Spleen (tissue), 11 donors: ENCODE measurements around the gene NPR2. TPM values are rescaled to one million over a fixed set of nuclear protein-coding genes. Genes with fewer than 3 reads are reported as not detected.

ENCODE experiments used
- DNase-seq: peaks from one replicate; pipeline ENCODE4 v3.0.0-alpha.2; 2020
- H3K27ac ChIP-seq, 8 donors: fragments of 200-600 bp; sonication (generic) in 7 of 8; 1 replicate in 4 of 8; 2 replicates in 4 of 8; pipeline versions ENCODE4 v1.5.0 to v1.8.0; 2016 to 2021; ENCODE audit warnings: inconsistent platforms in 4 of 8, mild to moderate bottlenecking in 4 of 8, moderate library complexity in 1 of 8
- H3K27me3 ChIP-seq, 7 donors: fragments of 200-600 bp; sonication (generic) in 6 of 7; replicated peaks in 1 of 7; 1 replicate in 4 of 7; 2 replicates in 3 of 7; pipeline versions ENCODE4 v1.5.0 to v1.8.0; 2016 to 2021; ENCODE audit warnings: inconsistent platforms in 3 of 7, mild to moderate bottlenecking in 1 of 7
- H3K36me3 ChIP-seq, 6 donors: fragments of 200-600 bp; sonication (generic) in 5 of 6; 1 replicate in 4 of 6; 2 replicates in 2 of 6; pipeline versions ENCODE4 v1.5.0 to v1.8.0; 2016 to 2021; ENCODE audit warnings: inconsistent platforms in 2 of 6
- H3K4me1 ChIP-seq, 6 donors: fragments of 200-600 bp; sonication (generic) in 5 of 6; 1 replicate in 3 of 6; 2 replicates in 3 of 6; pipeline versions ENCODE4 v1.5.0 to v1.8.0; 2016 to 2021; ENCODE audit warnings: inconsistent platforms in 3 of 6
- H3K4me3 ChIP-seq, 8 donors: fragments of 200-600 bp; sonication (generic) in 7 of 8; 1 replicate in 4 of 8; 2 replicates in 4 of 8; pipeline versions ENCODE4 v1.5.0 to v1.8.0; 2016 to 2021; ENCODE audit warnings: inconsistent platforms in 4 of 8, mild to moderate bottlenecking in 4 of 8, moderate library complexity in 2 of 8
- H3K9me3 ChIP-seq, 8 donors: fragments of 200-600 bp; sonication (generic) in 7 of 8; 1 replicate in 4 of 8; 2 replicates in 4 of 8; pipeline versions ENCODE4 v1.5.0 to v1.8.0; 2016 to 2021; ENCODE audit warnings: inconsistent platforms in 4 of 8
- CTCF ChIP-seq, 11 experiments: fragments of 200-600 bp in 7 of 11; fragments of 450-650 bp in 4 of 11; sonication (generic) in 4 of 11; IDR thresholded peaks in 8 of 11; conservative IDR thresholded peaks in 3 of 11; 1 replicate in 7 of 11; 2 replicates in 4 of 11; pipeline versions ENCODE4 v1.4.0 to v1.8.0; 2016 to 2021; ENCODE audit warnings: antibody characterized with exemption in 11 of 11, inconsistent platforms in 4 of 11, mild to moderate bottlenecking in 1 of 11
- POLR2A ChIP-seq, 3 donors: fragments of 450-650 bp; IDR thresholded peaks; one replicate each; pipeline ENCODE4 v1.5.1; 2017; ENCODE audit warnings: antibody characterized with exemption in 3 of 3, mild to moderate bottlenecking in 1 of 3
- POLR2AphosphoS5 ChIP-seq, 3 donors: sonication (generic); formaldehyde crosslinking; IDR thresholded peaks; one replicate each; pipeline ENCODE4 v1.5.1; 2017; ENCODE audit warnings: antibody characterized with exemption in 3 of 3
- WGBS, 5 donors: extraction: QIAGEN DNeasy Blood & Tissue Kit in 3 of 5; methylation state at CpG; one replicate each; pipeline versions ENCODE4 v1.1.5 to v1.1.7; 2013 to 2018; 5-methylcytosine and 5-hydroxymethylcytosine counted together
- intact Hi-C: fragments of 100-400 bp; cut with DNase I; formaldehyde crosslinking; loops from one replicate; pipeline ENCODE4 v1.15.0; 2023; ENCODE audit warnings: low total_unique reads
- polyA plus RNA-seq, 3 donors: library from polyadenylated mRNA; stranded (reverse); fragments of 200-250 nt; gene quantifications; one replicate each; pipeline ENCODE4 v1.2.1, GENCODE V29; 2013
- total RNA-seq, 7 donors: library from RNA; depleted of rRNA in 3 of 7; stranded (reverse); fragments of >200 nt in 3 of 7; fragmentation: NEBNext Ultra II Directional in 4 of 7; extraction: Animal tissue kit (Norgen Biotek cat#: 25700) in 4 of 7; gene quantifications; one replicate each; pipeline versions ENCODE4 v1.1.0 to v1.2.1, GENCODE V29; 2016 to 2021
- donor health status: healthy with polysubstance abuse.
- donor health status: DM: no; HTN: no; CAD: no; lungs with moderate emphysema.
- donor health status: DM: no; HTN: no; CAD: no.
- donor health status: Bipolar disorder and iron deficiency.
- donor health status: healthy.
- donor health status: DM: no; HTN: no; CAD: no.
- donor health status: DM: yes; HTN: yes; CAD: no.

Gene NPR2
- total and polyA plus RNA-seq, 10 donors: 5.8 to 17.1 (median 7.5) TPM

DNA sequence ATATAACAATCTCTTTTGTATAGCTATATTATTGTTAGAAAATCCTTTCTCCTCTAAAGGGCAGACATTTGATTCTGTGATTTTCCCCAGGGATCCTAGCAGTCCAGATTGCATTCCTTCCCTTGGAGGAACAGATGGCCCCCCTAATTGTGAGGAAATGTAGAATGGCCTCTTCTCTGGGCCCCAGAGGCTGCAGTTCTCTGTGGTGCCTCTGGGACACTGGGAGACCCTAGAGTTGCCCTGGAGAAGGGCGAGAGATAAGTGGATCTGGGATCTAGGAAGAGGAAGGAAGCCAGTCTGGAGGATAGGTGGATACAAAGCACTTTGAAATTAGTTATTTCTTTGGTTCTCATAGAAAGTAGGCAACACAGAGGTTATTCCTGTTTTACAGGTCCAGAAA is 25.3 kb downstream of the NPR2 start:
- H3K4me3 ChIP-seq: no peak overlapping the region
- H3K9me3 ChIP-seq: no peaks in the 10 kb centered on the region
- intact Hi-C loops: no loop called here
- no peaks in the 10 kb centered on the region for H3K27me3 ChIP-seq
- 54 to 84% (median 77%) methylated on average over 1 of the region's 1 CpG for WGBS, 5 donors
- peaks cover 12 to 37% (median 28%) of the 10 kb centered on the region in 6 donors for H3K4me1 ChIP-seq
- no peaks in the 10 kb centered on the region for H3K36me3 ChIP-seq
- no peak overlapping the region for H3K27ac ChIP-seq
- DNase-seq: no peak
- TF ChIP-seq POLR2A (IDR thresholded peaks at IDR 0.05): no peak
- no peak for TF ChIP-seq CTCF (IDR thresholded peaks at IDR 0.05 in 8 of 11, conservative IDR thresholded peaks at IDR 0.05 in 3 of 11)
- TF ChIP-seq POLR2AphosphoS5 (IDR thresholded peaks at IDR 0.05): no peak

DNA sequence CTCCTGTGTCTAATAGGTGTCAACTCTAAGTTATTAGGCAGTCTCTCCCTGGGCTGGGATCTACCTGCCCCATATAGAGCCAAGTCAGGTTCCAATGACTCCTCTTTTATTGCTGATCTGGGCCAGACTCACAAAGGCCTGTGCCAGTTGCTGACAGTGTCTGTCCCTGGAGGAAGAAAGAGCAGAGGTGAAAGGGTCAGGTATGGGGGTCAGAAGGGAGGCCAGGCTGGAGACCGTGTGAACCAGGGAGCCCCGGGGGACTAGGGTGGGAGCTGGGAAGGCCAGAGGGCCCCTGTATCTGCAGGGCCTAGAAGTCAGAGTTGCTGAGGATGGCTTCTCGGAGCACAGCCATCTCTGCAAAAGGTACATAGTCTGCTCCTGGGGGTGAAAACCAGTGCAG is 26.9 kb downstream of the NPR2 start:
- H3K4me1 ChIP-seq: peaks cover 6 to 21% (median 12%) of the 10 kb centered on the region in 6 donors
- H3K36me3 ChIP-seq: no peaks in the 10 kb centered on the region
- DNase-seq: no peak
- no peaks in the 10 kb centered on the region for H3K9me3 ChIP-seq
- WGBS, 5 donors: 82 to 92% (median 88%) methylated on average over 3 of the region's 3 CpGs
- H3K4me3 ChIP-seq: no peak overlapping the region
- intact Hi-C loops: no loop called here
- no peaks in the 10 kb centered on the region for H3K27me3 ChIP-seq
- no peak overlapping the region for H3K27ac ChIP-seq
- no peak for TF ChIP-seq POLR2A (IDR thresholded peaks at IDR 0.05)
- TF ChIP-seq CTCF (IDR thresholded peaks at IDR 0.05 in 8 of 11, conservative IDR thresholded peaks at IDR 0.05 in 3 of 11): no peak
- no peak for TF ChIP-seq POLR2AphosphoS5 (IDR thresholded peaks at IDR 0.05)

DNA sequence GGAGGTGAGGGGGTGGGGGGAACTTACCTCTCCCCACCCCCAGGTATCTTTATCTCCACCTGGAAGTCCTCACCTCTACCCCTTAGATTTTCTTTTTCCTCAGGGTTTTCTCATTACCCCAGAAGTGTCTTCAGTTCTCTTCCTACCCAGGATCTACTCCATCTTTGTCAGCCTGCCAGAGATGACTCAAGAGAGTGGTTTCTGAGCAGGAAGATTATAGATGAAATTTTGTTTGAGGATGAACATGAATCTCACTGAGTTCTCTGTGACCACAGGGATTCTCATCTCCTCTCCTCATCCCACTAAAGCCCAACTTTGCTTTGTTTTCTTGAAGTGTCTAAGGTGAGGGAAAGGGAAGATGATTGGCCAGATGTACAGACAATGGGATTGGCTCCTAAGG is 28.7 kb downstream of the NPR2 start:
- peaks cover 0 to 9% (median 0%) of the 10 kb centered on the region in 6 donors for H3K4me1 ChIP-seq
- H3K36me3 ChIP-seq: no peaks in the 10 kb centered on the region
- H3K9me3 ChIP-seq: no peaks in the 10 kb centered on the region
- TF ChIP-seq CTCF (IDR thresholded peaks at IDR 0.05 in 8 of 11, conservative IDR thresholded peaks at IDR 0.05 in 3 of 11): no peak
- TF ChIP-seq POLR2AphosphoS5 (IDR thresholded peaks at IDR 0.05): no peak
- TF ChIP-seq POLR2A (IDR thresholded peaks at IDR 0.05): no peak
- no peak overlapping the region for H3K27ac ChIP-seq
- H3K27me3 ChIP-seq: no peaks in the 10 kb centered on the region
- no peak for DNase-seq
- intact Hi-C loops: no loop called here
- no peak overlapping the region for H3K4me3 ChIP-seq

DNA sequence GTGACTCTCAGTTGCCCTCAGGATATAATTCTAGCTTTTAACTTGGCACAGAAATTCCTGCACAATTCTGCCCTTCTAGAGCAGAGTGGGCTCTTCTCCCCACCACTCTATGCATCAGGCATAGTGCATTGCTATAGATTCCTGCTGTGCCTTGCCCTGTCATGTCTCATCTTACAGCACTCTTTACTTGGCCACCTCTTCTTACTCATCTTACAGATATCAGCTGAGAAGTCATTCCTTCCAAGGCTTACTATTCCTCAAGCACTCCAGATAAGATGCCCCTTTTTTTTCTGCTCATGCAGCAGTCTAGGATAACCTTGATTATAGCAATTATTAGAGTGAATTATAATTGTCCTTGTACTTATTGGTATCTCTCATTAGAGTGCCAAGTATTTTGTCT is 31.5 kb downstream of the NPR2 start:
- no peak for TF ChIP-seq POLR2AphosphoS5 (IDR thresholded peaks at IDR 0.05)
- TF ChIP-seq POLR2A (IDR thresholded peaks at IDR 0.05): no peak
- TF ChIP-seq CTCF (IDR thresholded peaks at IDR 0.05 in 8 of 11, conservative IDR thresholded peaks at IDR 0.05 in 3 of 11): no peak
- Histone ChIP-seq H3K4me1 (peaks cover 0 to 9% (median 6%) of the 10 kb centered on the region in 6 donors), H3K27ac (no peak overlapping the region), H3K9me3 (no peaks in the 10 kb centered on the region), H3K36me3 (no peaks in the 10 kb centered on the region), H3K4me3 (no peak overlapping the region), H3K27me3 (no peaks in the 10 kb centered on the region)
- intact Hi-C loops: no loop called here
- DNase-seq: no peak
